ENCODE measurements around the gene SCARB1. TPM values are rescaled to one million over a fixed set of nuclear protein-coding genes. Genes with fewer than 3 reads are reported as not detected.

Gene SCARB1
- total RNA-seq, 4 donors from 2014 or later = 18.6 to 41.8 (median 26.7) TPM

GRCh38 chr12:124771462-124772288 is 92.0 kb downstream of the SCARB1 start:
- intact Hi-C loops (cut with DNase I; ENCODE audit: low total_unique reads) = loop anchor here (5.0 kb wide), 1 partner anchor 734 kb away; no protein-coding TSS in a partner anchor
- 27 to 29% methylated on average over 33 to 35 of the region's 35 CpGs for WGBS, 2 donors
- TF ChIP-seq CTCF (IDR thresholded peaks at IDR 0.05) (peak in 1 of 3 donors; percentile 66), POLR2A (IDR thresholded peaks at IDR 0.05) (no peak)
- peak; percentile 84 to 97 for DNase-seq (ENCODE audit: low spot score in 2 of 2)
- H3K4me3 ChIP-seq (ENCODE audit: low read depth, poor library complexity, severe bottlenecking) = no peak overlapping the region

- intact Hi-C loops (cut with DNase I; ENCODE audit: low total_unique reads) = loop anchor here (5.0 kb wide), 1 partner anchor 733 kb away; no protein-coding TSS in a partner anchor
- no peak for DNase-seq (ENCODE audit: low spot score in 2 of 2)
- no peak for TF ChIP-seq POLR2A (IDR thresholded peaks at IDR 0.05)
- TF ChIP-seq CTCF (IDR thresholded peaks at IDR 0.05) = no peak
- 81 to 88% methylated on average over 5 of the region's 5 CpGs for WGBS, 2 donors
- no peak overlapping the region for H3K4me3 ChIP-seq (ENCODE audit: low read depth, poor library complexity, severe bottlenecking)
These were observed 92.9 kb downstream of the SCARB1 start for GRCh38 chr12:124770728-124771127.

- intact Hi-C loops (cut with DNase I; ENCODE audit: low total_unique reads) = loop anchor here (5.0 to 10.0 kb wide), 3 partner anchors 205 to 733 kb away; partner anchors contain the start of gene NCOR2
- TF ChIP-seq CTCF (IDR thresholded peaks at IDR 0.05) (no peak), POLR2A (IDR thresholded peaks at IDR 0.05) (no peak)
- WGBS, 2 donors = 86 to 93% methylated on average over 14 of the region's 14 CpGs
- H3K4me3 ChIP-seq (ENCODE audit: low read depth, poor library complexity, severe bottlenecking) = no peak overlapping the region
- DNase-seq (ENCODE audit: low spot score in 2 of 2) = no peak
These were observed 93.7 kb downstream of the SCARB1 start for GRCh38 chr12:124769881-124770512.

GRCh38 chr12:124769163-124769530 is 94.5 kb downstream of the SCARB1 start:
- WGBS, 2 donors = 60 to 64% methylated on average over 3 of the region's 3 CpGs
- DNase-seq (ENCODE audit: low spot score in 2 of 2) = no peak
- H3K4me3 ChIP-seq (ENCODE audit: low read depth, poor library complexity, severe bottlenecking) = no peak overlapping the region
- TF ChIP-seq CTCF (IDR thresholded peaks at IDR 0.05) = no peak
- TF ChIP-seq POLR2A (IDR thresholded peaks at IDR 0.05) = no peak
- intact Hi-C loops (cut with DNase I; ENCODE audit: low total_unique reads) = loop anchor here (10.0 kb wide), 2 partner anchors 204 to 424 kb away; partner anchors contain the start of gene NCOR2

- DNase-seq (ENCODE audit: low spot score in 2 of 2) = no peak
- TF ChIP-seq CTCF (IDR thresholded peaks at IDR 0.05) = no peak
- no peak for TF ChIP-seq POLR2A (IDR thresholded peaks at IDR 0.05)
- WGBS, 2 donors = 78 to 80% methylated on average over 11 of the region's 11 CpGs
- intact Hi-C loops (cut with DNase I; ENCODE audit: low total_unique reads) = loop anchor here (10.0 kb wide), 2 partner anchors 204 to 424 kb away; partner anchors contain the start of gene NCOR2
- H3K4me3 ChIP-seq (ENCODE audit: low read depth, poor library complexity, severe bottlenecking) = no peak overlapping the region
These were observed 95.1 kb downstream of the SCARB1 start for GRCh38 chr12:124768452-124769162.

All from lower leg skin (tissue), 4 donors.